Thymus (tissue), 14 donors: ENCODE measurements around the gene IL11RA. TPM values are rescaled to one million over a fixed set of nuclear protein-coding genes. Genes with fewer than 3 reads are reported as not detected.

Source experiments
- DNase-seq, 9 donors: peaks; one replicate each; pipeline ENCODE4 v3.0.0-alpha.2; 2013; ENCODE audit warnings: low spot score in 9 of 9, low read depth in 6 of 9, missing footprints in 1 of 9
- H3K27ac ChIP-seq, 2 donors: one replicate each; pipeline ENCODE4 v1.5.1; 2013; ENCODE audit warnings: control low read depth in 1 of 2, low read depth in 1 of 2, low read length in 1 of 2, mild to moderate bottlenecking in 1 of 2, moderate library complexity in 1 of 2
- H3K27me3 ChIP-seq, 2 donors: one replicate each; pipeline ENCODE4 v1.5.1; 2013; ENCODE audit warnings: low read length in 1 of 2; ENCODE audit not compliant: control insufficient read depth in 2 of 2, insufficient read depth in 1 of 2
- H3K36me3 ChIP-seq, 2 donors: one replicate each; pipeline ENCODE4 v1.5.1; 2013; ENCODE audit warnings: low read length in 1 of 2, mild to moderate bottlenecking in 1 of 2, moderate library complexity in 1 of 2; ENCODE audit not compliant: control insufficient read depth in 2 of 2, insufficient read depth in 2 of 2
- H3K4me1 ChIP-seq, 2 donors: one replicate each; pipeline ENCODE4 v1.5.1; 2013; ENCODE audit warnings: low read length in 2 of 2; ENCODE audit not compliant: control insufficient read depth in 2 of 2, insufficient read depth in 2 of 2
- H3K4me3 ChIP-seq, 2 donors: one replicate each; pipeline ENCODE4 v1.5.1; 2013; ENCODE audit warnings: low read length in 2 of 2, control low read depth in 1 of 2, mild to moderate bottlenecking in 1 of 2
- H3K9me3 ChIP-seq, 2 donors: one replicate each; pipeline ENCODE4 v1.5.1; 2013; ENCODE audit warnings: low read length in 1 of 2, mild to moderate bottlenecking in 1 of 2; ENCODE audit not compliant: control insufficient read depth in 2 of 2, insufficient read depth in 1 of 2
- WGBS: extraction: QIAGEN DNeasy Blood & Tissue Kit; methylation state at CpG from one replicate; pipeline ENCODE4 v1.1.7; 2013; 5-methylcytosine and 5-hydroxymethylcytosine counted together
- long read RNA-seq, 10 donors: transcript quantifications; one replicate each; lab custom pipeline, GENCODE V29; 2026
- polyA plus RNA-seq: library from polyadenylated mRNA; stranded (reverse); fragments of 200-250 nt; gene quantifications from one replicate; pipeline ENCODE4 v1.2.3, GENCODE V29; 2013
- total RNA-seq: library from RNA; stranded (reverse); fragments of 120-200 nt; gene quantifications from one replicate; pipeline ENCODE4 v1.2.4, GENCODE V29; 2013
- donor health status: healthy.

IL11RA gene
- total RNA-seq (12.6 TPM), polyA plus RNA-seq (52.8 TPM)
- long read RNA-seq, donor 1 = 0 reads
- long read RNA-seq, donor 2 = 0 reads
- long read RNA-seq, donor 3, partial matches to known transcripts = 5 of 7 reads
- long read RNA-seq, donor 3, other reads (novel, unspliced or antisense) = 0 of 7 reads
- long read RNA-seq, donor 4, partial matches to known transcripts = 0 of 1 reads
- long read RNA-seq, donor 4, other reads (novel, unspliced or antisense) = 0 of 1 reads
- long read RNA-seq, donor 5, partial matches to known transcripts = 23 of 27 reads
- long read RNA-seq, donor 5, other reads (novel, unspliced or antisense) = 0 of 27 reads
- long read RNA-seq, donor 6, partial matches to known transcripts = 0 of 1 reads
- long read RNA-seq, donor 6, other reads (novel, unspliced or antisense) = 0 of 1 reads
- long read RNA-seq, donor 7, partial matches to known transcripts = 0 of 3 reads
- long read RNA-seq, donor 7, other reads (novel, unspliced or antisense) = 0 of 3 reads
- long read RNA-seq, donor 8 = 0 reads
- long read RNA-seq, donor 9, partial matches to known transcripts = 0 of 2 reads
- long read RNA-seq, donor 9, other reads (novel, unspliced or antisense) = 0 of 2 reads
- long read RNA-seq, donor 10, partial matches to known transcripts = 0 of 1 reads
- long read RNA-seq, donor 10, other reads (novel, unspliced or antisense) = 0 of 1 reads

GRCh38 chr9:34651876-34652601 is at the start of gene IL11RA:
Gene IL11RA (plus strand): TSS chr9:34652185. CDS start chr9:34655218, 3,033 bp downstream.
- peak within 1 kb of the TSS in 1 of 2 donors; percentile 17 for H3K27ac ChIP-seq
- H3K27me3 ChIP-seq = no peaks in the 10 kb centered on the region
- peaks cover 6 to 37% of the 10 kb centered on the region in 2 donors for H3K4me1 ChIP-seq
- no peaks in the 10 kb centered on the region for H3K9me3 ChIP-seq
- H3K36me3 ChIP-seq = peaks cover 14 to 35% of the 10 kb centered on the region in 2 donors
- no peak within 1 kb of the TSS for H3K4me3 ChIP-seq
- DNase-seq = peak in 1 of 9 donors; percentile 41
- 57% methylated on average over 24 of the region's 24 CpGs for WGBS

DNA sequence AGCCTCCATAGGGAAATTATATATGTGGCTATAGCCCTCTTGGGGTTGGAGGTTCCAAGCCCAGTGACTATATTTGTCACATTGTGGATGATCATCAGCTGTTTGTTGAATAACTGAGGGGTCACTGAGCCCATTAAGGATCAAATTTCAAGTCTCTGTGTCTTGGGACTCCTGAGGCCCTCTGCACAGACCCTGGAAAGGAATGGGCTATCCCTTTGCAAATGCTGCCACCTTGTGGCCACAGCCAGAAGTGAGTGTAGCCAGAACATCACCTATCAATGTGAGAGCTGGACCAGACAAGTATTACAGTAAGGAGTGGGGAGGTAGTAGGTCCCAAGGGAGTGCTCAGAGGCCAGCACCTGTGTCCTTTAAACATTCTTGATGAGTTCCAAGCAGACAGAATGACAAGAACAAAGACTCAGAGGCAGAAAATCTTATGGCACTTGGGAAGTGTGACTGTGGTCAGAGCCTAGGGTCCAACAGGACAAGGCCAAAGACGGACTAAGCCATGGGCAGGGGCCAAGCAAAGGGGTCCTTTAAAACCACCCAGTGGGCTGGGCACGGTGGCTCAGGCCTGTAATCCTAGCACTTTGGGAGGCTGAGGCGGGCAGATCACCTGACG is 48.3 kb upstream of the IL11RA start:
- Histone ChIP-seq H3K4me3 (no peak overlapping the region), H3K9me3 (no peaks in the 10 kb centered on the region), H3K36me3 (no peaks in the 10 kb centered on the region), H3K4me1 (no peaks in the 10 kb centered on the region), H3K27ac (no peak overlapping the region), H3K27me3 (peaks cover 2 to 27% of the 10 kb centered on the region in 2 donors)
- peak in 7 of 9 donors; percentile 56 to 83 (median 69) for DNase-seq
- 63% methylated on average over 4 of the region's 4 CpGs for WGBS

DNA sequence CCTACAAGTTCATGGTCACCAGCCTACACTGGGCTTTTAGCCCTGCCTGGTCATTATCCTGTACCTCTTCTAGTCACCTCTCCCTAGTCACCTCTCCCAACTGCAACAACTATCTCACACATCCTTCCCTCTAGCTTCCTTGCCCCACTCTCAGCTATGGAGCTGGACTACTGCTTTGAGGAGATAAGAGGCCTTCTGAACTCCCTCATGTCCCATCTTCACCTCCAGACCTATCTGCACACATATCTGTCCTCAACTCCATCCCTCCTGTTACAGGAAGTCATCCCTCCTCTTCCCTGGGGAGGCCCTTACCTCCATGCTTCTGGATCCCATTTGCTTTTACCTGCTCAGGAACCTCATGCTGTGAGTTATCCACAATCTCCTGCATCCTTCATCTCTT is 45.8 kb upstream of the IL11RA start:
- H3K4me3 ChIP-seq = no peak overlapping the region
- H3K27ac ChIP-seq = no peak overlapping the region
- no peaks in the 10 kb centered on the region for H3K36me3 ChIP-seq
- no peak for DNase-seq
- H3K9me3 ChIP-seq = no peaks in the 10 kb centered on the region
- peaks cover 0 to 11% of the 10 kb centered on the region in 2 donors for H3K27me3 ChIP-seq
- peaks cover 3 to 8% of the 10 kb centered on the region in 2 donors for H3K4me1 ChIP-seq

DNA sequence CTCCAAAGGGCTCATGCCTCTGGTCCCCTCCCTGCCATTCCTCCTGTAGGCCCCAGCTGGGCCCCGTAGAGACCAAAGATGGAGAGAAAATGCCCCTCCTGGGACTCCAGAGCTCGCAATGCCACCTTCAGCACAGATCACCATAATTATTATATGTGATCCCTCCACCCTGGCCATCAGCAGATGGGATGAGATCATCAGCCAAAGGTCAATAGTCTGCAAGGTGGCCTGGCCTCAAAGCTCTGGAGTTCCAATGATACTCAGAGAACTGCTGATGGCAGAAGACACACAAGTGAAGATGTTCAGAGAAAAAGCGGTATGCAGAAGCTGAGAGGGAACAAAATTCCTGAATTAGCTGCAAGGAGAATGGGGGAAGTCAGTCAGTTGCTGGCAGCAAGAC is 45.1 kb upstream of the IL11RA start:
- DNase-seq = no peak
- H3K4me3 ChIP-seq = no peak overlapping the region
- H3K27me3 ChIP-seq = peaks cover 0 to 11% of the 10 kb centered on the region in 2 donors
- no peak overlapping the region for H3K27ac ChIP-seq
- H3K4me1 ChIP-seq = peaks cover 5 to 13% of the 10 kb centered on the region in 2 donors
- no peaks in the 10 kb centered on the region for H3K9me3 ChIP-seq
- H3K36me3 ChIP-seq = no peaks in the 10 kb centered on the region
- WGBS = 97% methylated on average over 3 of the region's 3 CpGs

- Histone ChIP-seq H3K27me3 (peaks cover 0 to 8% of the 10 kb centered on the region in 2 donors), H3K4me3 (no peak overlapping the region), H3K9me3 (peaks cover 0 to 1% of the 10 kb centered on the region in 2 donors), H3K36me3 (no peaks in the 10 kb centered on the region), H3K4me1 (peaks cover 5 to 14% of the 10 kb centered on the region in 2 donors), H3K27ac (no peak overlapping the region)
- 78% methylated on average over 2 of the region's 2 CpGs for WGBS
- DNase-seq = no peak
Measured at GRCh38 chr9:34607331-34607730, 44.7 kb upstream of the IL11RA start.

- peaks cover 0 to 7% of the 10 kb centered on the region in 2 donors for H3K27me3 ChIP-seq
Measured at GRCh38 chr9:34610434-34611206, 41.4 kb upstream of the IL11RA start.

GRCh38 chr9:34611251-34611810 is 40.7 kb upstream of the IL11RA start:
- H3K9me3 ChIP-seq = peaks cover 0 to 3% of the 10 kb centered on the region in 2 donors
- peaks cover 5 to 23% of the 10 kb centered on the region in 2 donors for H3K4me1 ChIP-seq
- H3K27ac ChIP-seq = peak overlapping the region; percentile 60 to 85
- peaks cover 13 to 18% of the 10 kb centered on the region in 2 donors for H3K36me3 ChIP-seq
- peak in 2 of 9 donors; percentile 6 to 14 for DNase-seq
- peak overlapping the region; percentile 77 to 92 for H3K4me3 ChIP-seq
- WGBS = 80% methylated on average over 10 of the region's 10 CpGs
- H3K27me3 ChIP-seq = peaks cover 0 to 5% of the 10 kb centered on the region in 2 donors

More at GRCh38 chr9:34610434-34611206, 41.4 kb upstream of the IL11RA start:
- peaks cover 0 to 3% of the 10 kb centered on the region in 2 donors for H3K9me3 ChIP-seq
- H3K27ac ChIP-seq = no peak overlapping the region
- WGBS = 99% methylated on average over 20 of the region's 20 CpGs
- peaks cover 8 to 13% of the 10 kb centered on the region in 2 donors for H3K36me3 ChIP-seq
- peaks cover 5 to 23% of the 10 kb centered on the region in 2 donors for H3K4me1 ChIP-seq
- H3K4me3 ChIP-seq = no peak overlapping the region
- DNase-seq = no peak
